VCaP (cell line): ENCODE results near the gene CFDP1.

ENCODE experiments used
- H3K27ac ChIP-seq: fragments of 450-650 bp; 2 replicates; pipeline ENCODE4 v1.5.1; 2017
- CTCF ChIP-seq: fragments of 450-650 bp; conservative IDR thresholded peaks from 2 replicates; pipeline ENCODE4 v1.5.1; 2017; ENCODE audit warnings: mild to moderate bottlenecking, moderate library complexity

CFDP1 gene

GRCh38 chr16:75262104-75262799 lies 171.1 kb downstream of the CFDP1 start:
- H3K27ac ChIP-seq, result no peak overlapping the region
- TF ChIP-seq CTCF, result no peak

- H3K27ac ChIP-seq, result no peak overlapping the region
- no peak for TF ChIP-seq CTCF
These were observed 171.7 kb downstream of the CFDP1 start for GRCh38 chr16:75261590-75262078.

- no peak overlapping the region for H3K27ac ChIP-seq
- TF ChIP-seq CTCF, result no peak
These were observed 172.3 kb downstream of the CFDP1 start for GRCh38 chr16:75260851-75261589.

- H3K27ac ChIP-seq, result no peak overlapping the region
- TF ChIP-seq CTCF, result no peak
These were observed 174.5 kb downstream of the CFDP1 start for GRCh38 chr16:75258807-75259141.

- no peak for TF ChIP-seq CTCF
- no peak overlapping the region for H3K27ac ChIP-seq
These were observed 175.2 kb downstream of the CFDP1 start for GRCh38 chr16:75257886-75258806.

- no peak overlapping the region for H3K27ac ChIP-seq
- TF ChIP-seq CTCF, result no peak
These were observed 176.5 kb downstream of the CFDP1 start for GRCh38 chr16:75256696-75257343.
